CD4-positive, alpha-beta memory T cell (primary cell): ENCODE data around the gene ANKRD33B. TPM values are rescaled to one million over a fixed set of nuclear protein-coding genes. Genes with fewer than 3 reads are reported as not detected.

Experiments
- CTCF ChIA-PET: fragments of 350-600 bp; sonication (Branson Sonifier 250); formaldehyde crosslinking; loops from one replicate; lab custom pipeline; 2021; ENCODE audit warnings: inconsistent platforms; ENCODE audit not compliant: partially characterized antibody; lab: Charles Lee
- POLR2A ChIA-PET: fragments of 350-600 bp; sonication (Branson Sonifier 250); formaldehyde crosslinking; loops from one replicate; lab custom pipeline; 2021; ENCODE audit not compliant: partially characterized antibody; lab: Charles Lee
- DNase-seq, 5 donors: peaks; one replicate each; pipeline versions ENCODE4 v3.0.0 to v3.0.0-alpha.2; 2020 to 2022; ENCODE audit warnings: mixed read lengths in 1 of 5
- H3K27ac ChIP-seq: one replicate; pipeline ENCODE4 v1.7.0; 2013; ENCODE audit warnings: low read depth, low read length
- H3K27me3 ChIP-seq: 2 replicates; pipeline ENCODE4 v1.7.0; 2013; ENCODE audit warnings: mild to moderate bottlenecking, low read length, moderate library complexity; ENCODE audit not compliant: insufficient read depth
- H3K36me3 ChIP-seq: 2 replicates; pipeline ENCODE4 v1.7.0; 2013; ENCODE audit warnings: mild to moderate bottlenecking, low read length, moderate library complexity; ENCODE audit not compliant: insufficient read depth
- H3K4me1 ChIP-seq: 2 replicates; pipeline ENCODE4 v1.7.0; 2013; ENCODE audit warnings: mild to moderate bottlenecking, low read length, moderate library complexity; ENCODE audit not compliant: insufficient read depth
- H3K4me3 ChIP-seq, 2 donors: one replicate each; pipeline ENCODE4 v1.7.0; 2013; ENCODE audit warnings: low read length in 2 of 2, mild to moderate bottlenecking in 1 of 2
- H3K9me3 ChIP-seq, 2 donors: one replicate each; pipeline ENCODE4 v1.7.0; 2013; ENCODE audit warnings: low read length in 2 of 2, control low read depth in 1 of 2; ENCODE audit not compliant: control insufficient read depth in 1 of 2
- H3K27ac Mint-ChIP-seq, 7 donors: one replicate each; pipeline ENCODE4 v1.8.0; 2020 to 2021; ENCODE audit warnings: mixed read lengths in 7 of 7, mild to moderate bottlenecking in 6 of 7, inconsistent platforms in 3 of 7, moderate library complexity in 3 of 7
- H3K27me3 Mint-ChIP-seq, 2 donors: one replicate each; pipeline ENCODE4 v1.8.0; 2020 to 2021; ENCODE audit warnings: mixed read lengths in 2 of 2
- H3K36me3 Mint-ChIP-seq, 2 donors: one replicate each; pipeline ENCODE4 v1.8.0; 2020 to 2021; ENCODE audit warnings: mixed read lengths in 2 of 2, inconsistent platforms in 1 of 2, mild to moderate bottlenecking in 1 of 2
- H3K4me1 Mint-ChIP-seq, 4 donors: one replicate each; pipeline ENCODE4 v1.8.0; 2020 to 2021; ENCODE audit warnings: mixed read lengths in 4 of 4, mild to moderate bottlenecking in 1 of 4
- H3K4me3 Mint-ChIP-seq, 8 donors: one replicate each; pipeline ENCODE4 v1.8.0; 2020 to 2021; ENCODE audit warnings: mixed read lengths in 8 of 8, mild to moderate bottlenecking in 7 of 8, moderate library complexity in 6 of 8, inconsistent platforms in 3 of 8
- H3K9me3 Mint-ChIP-seq, 8 donors: one replicate each; pipeline ENCODE4 v1.8.0; 2020 to 2021; ENCODE audit warnings: mixed read lengths in 8 of 8, mild to moderate bottlenecking in 5 of 8, inconsistent platforms in 3 of 8, moderate library complexity in 1 of 8
- intact Hi-C: fragments of 100-400 bp; cut with micrococcal nuclease; formaldehyde crosslinking; loops from one replicate; pipeline ENCODE4 v1.15.1; 2023
- polyA plus RNA-seq, 2 donors: library from polyadenylated mRNA; unstranded; fragments of 300-500 nt; fragmentation: Illumina TruSeq; gene quantifications; one replicate each; pipeline ENCODE4 v1.2.3, GENCODE V29; 2021
- total RNA-seq, 2 experiments: library from RNA; stranded (reverse); gene quantifications; one replicate each; pipeline ENCODE4 v1.2.3, GENCODE V29; 2021

ANKRD33B gene
- total and polyA plus RNA-seq, 4 experiments from 2014 or later, result 0.05 to 2.3 (median 1.2) TPM

DNA sequence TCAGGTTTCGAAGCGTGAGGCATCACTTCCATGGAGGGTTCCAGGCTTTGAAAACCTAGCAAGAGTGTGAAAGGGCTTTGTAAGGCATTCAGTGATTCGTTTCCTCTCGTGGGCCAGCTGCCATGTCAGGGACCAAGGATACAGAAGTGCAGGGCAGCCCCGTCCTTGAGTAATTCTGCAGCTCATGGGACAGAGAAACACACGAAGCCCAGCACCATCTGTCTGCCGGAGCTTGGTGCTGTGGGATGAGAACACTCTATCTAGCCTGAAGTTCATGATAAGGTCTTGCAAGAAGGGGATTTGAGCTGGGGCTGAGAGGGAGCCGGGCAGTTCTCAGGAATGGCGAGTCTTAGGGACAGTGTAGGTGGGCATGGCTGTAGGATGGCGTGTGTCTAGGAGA is 55.8 kb downstream of the ANKRD33B start:
- intact Hi-C loops, result loop anchor here (10.0 kb wide), 1 partner anchor 1075 kb away; the partner anchor contains the start of gene SEMA5A
- DNase-seq, result no peak
- Histone ChIP-seq H3K27ac (no peak overlapping the region), H3K9me3 (no peaks in the 10 kb centered on the region), H3K4me1 (no peaks in the 10 kb centered on the region), H3K27me3 (no peaks in the 10 kb centered on the region), H3K4me3 (no peak overlapping the region), H3K36me3 (no peaks in the 10 kb centered on the region)
- Mint-ChIP-seq H3K9me3 (peaks cover 0 to 9% (median 0%) of the 10 kb centered on the region in 8 donors), H3K4me1 (peaks cover 1 to 8% (median 3%) of the 10 kb centered on the region in 4 donors), H3K27ac (no peak overlapping the region), H3K4me3 (no peak overlapping the region), H3K27me3 (no peaks in the 10 kb centered on the region), H3K36me3 (peaks cover 6 to 12% of the 10 kb centered on the region in 2 donors)
- ChIA-PET CTCF (interaction anchor here (1.5 to 1.9 kb wide), 3 partner anchors 8 to 336 kb away, joined by 4 to 11 read pairs (median 8); no protein-coding TSS in a partner anchor), POLR2A (no interaction called here)

DNA sequence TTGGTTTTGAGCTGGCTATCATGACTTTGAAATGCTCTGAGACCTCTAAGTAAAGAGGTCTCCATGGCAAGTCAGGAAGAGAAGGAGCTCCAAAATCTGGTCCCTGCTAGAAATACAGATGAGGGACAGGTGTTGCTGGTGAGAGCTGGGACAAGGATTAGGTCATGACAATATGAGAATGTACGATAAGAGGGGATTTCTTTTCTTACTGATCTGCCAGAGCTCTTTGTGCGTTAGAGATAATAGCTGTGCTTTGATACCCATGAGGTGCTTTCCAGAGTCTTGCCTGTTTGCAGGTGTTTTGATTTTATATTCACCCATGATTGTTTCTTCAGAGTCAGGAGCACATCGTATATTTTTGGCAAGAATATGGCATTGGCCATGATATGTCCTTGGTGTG is 56.5 kb downstream of the ANKRD33B start:
- ChIA-PET CTCF (interaction anchor here (1.0 to 1.9 kb wide), 3 partner anchors 168 to 336 kb away, joined by 3 to 11 read pairs (median 4); no protein-coding TSS in a partner anchor), POLR2A (no interaction called here)
- Mint-ChIP-seq H3K27ac (no peak overlapping the region), H3K27me3 (no peaks in the 10 kb centered on the region), H3K4me3 (no peak overlapping the region), H3K4me1 (peaks cover 1 to 8% (median 3%) of the 10 kb centered on the region in 4 donors), H3K36me3 (peaks cover 6 to 12% of the 10 kb centered on the region in 2 donors), H3K9me3 (peaks cover 0 to 9% (median 0%) of the 10 kb centered on the region in 8 donors)
- Histone ChIP-seq H3K27me3 (no peaks in the 10 kb centered on the region), H3K27ac (no peak overlapping the region), H3K4me1 (no peaks in the 10 kb centered on the region), H3K9me3 (no peaks in the 10 kb centered on the region), H3K36me3 (no peaks in the 10 kb centered on the region), H3K4me3 (no peak overlapping the region)
- intact Hi-C loops, result loop anchor here (10.0 kb wide), 1 partner anchor 1076 kb away; the partner anchor contains the start of gene SEMA5A
- DNase-seq, result no peak

DNA sequence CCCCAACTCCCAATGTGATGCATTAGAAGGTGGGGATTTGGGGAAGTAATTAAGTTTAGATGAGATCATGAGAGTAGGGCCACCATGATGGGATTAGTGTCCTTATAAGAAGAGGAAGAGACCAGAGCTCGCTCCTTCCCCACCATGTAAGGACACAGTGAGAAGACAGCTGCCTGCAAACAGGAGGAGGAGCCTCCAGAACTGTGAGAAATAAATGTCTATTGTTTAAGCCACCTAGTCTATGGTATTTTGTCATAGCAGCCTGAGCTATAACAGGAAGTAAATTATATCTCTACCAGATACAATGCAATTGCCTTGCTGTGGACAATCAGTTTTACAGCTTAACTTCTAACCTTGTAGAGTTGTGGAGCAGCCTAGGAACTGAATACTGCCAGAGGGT is 58.0 kb downstream of the ANKRD33B start:
- Mint-ChIP-seq H3K9me3 (peaks cover 0 to 9% (median 0%) of the 10 kb centered on the region in 8 donors), H3K27me3 (no peaks in the 10 kb centered on the region), H3K36me3 (peaks cover 6 to 12% of the 10 kb centered on the region in 2 donors), H3K27ac (peak overlapping the region in 2 of 7 donors; percentile 38 to 44), H3K4me1 (peaks cover 1 to 8% (median 3%) of the 10 kb centered on the region in 4 donors), H3K4me3 (no peak overlapping the region)
- H3K4me3 ChIP-seq, result no peak overlapping the region
- intact Hi-C loops, result loop anchor here (10.0 kb wide), 1 partner anchor 1077 kb away; the partner anchor contains the start of gene SEMA5A
- DNase-seq, result no peak
- H3K27ac ChIP-seq, result no peak overlapping the region
- no peaks in the 10 kb centered on the region for H3K9me3 ChIP-seq
- no peaks in the 10 kb centered on the region for H3K27me3 ChIP-seq
- ChIA-PET POLR2A (no interaction called here), CTCF (interaction anchor here (1.7 kb wide), 1 partner anchor 168 kb away, joined by 5 read pairs; no protein-coding TSS in a partner anchor)
- H3K4me1 ChIP-seq, result no peaks in the 10 kb centered on the region
- no peaks in the 10 kb centered on the region for H3K36me3 ChIP-seq

- POLR2A ChIA-PET, result interaction anchor here (1.6 kb wide), 1 partner anchor 170 kb away, joined by 6 read pairs; no protein-coding TSS in a partner anchor
- CTCF ChIA-PET, result interaction anchor here (1.7 to 7.4 kb wide), 2 partner anchors 169 kb away, joined by 5 to 188 read pairs; no protein-coding TSS in a partner anchor
Observed at GRCh38 chr5:10622810-10623209, 58.9 kb downstream of the ANKRD33B start.

GRCh38 chr5:10623305-10623910 is 59.5 kb downstream of the ANKRD33B start:
- no peak for DNase-seq
- no peak overlapping the region for H3K4me3 ChIP-seq
- no peaks in the 10 kb centered on the region for H3K36me3 ChIP-seq
- Mint-ChIP-seq H3K27ac (no peak overlapping the region), H3K27me3 (no peaks in the 10 kb centered on the region), H3K36me3 (peaks cover 6 to 12% of the 10 kb centered on the region in 2 donors), H3K9me3 (peaks cover 0 to 9% (median 0%) of the 10 kb centered on the region in 8 donors), H3K4me1 (peaks cover 8 to 21% (median 12%) of the 10 kb centered on the region in 4 donors), H3K4me3 (no peak overlapping the region)
- H3K9me3 ChIP-seq, result no peaks in the 10 kb centered on the region
- H3K4me1 ChIP-seq, result peaks cover 8% of the 10 kb centered on the region
- H3K27me3 ChIP-seq, result no peaks in the 10 kb centered on the region
- ChIA-PET POLR2A (interaction anchor here (1.6 kb wide), 1 partner anchor 171 kb away, joined by 6 read pairs; no protein-coding TSS in a partner anchor), CTCF (interaction anchor here (7.0 to 7.4 kb wide), 2 partner anchors 170 to 338 kb away, joined by 144 to 188 read pairs; no protein-coding TSS in a partner anchor)
- intact Hi-C loops, result loop anchor here (10.0 kb wide), 1 partner anchor 1079 kb away; the partner anchor contains the start of gene SEMA5A
- no peak overlapping the region for H3K27ac ChIP-seq

More at GRCh38 chr5:10622810-10623209, 58.9 kb downstream of the ANKRD33B start:
- no peaks in the 10 kb centered on the region for H3K36me3 ChIP-seq
- H3K27me3 Mint-ChIP-seq, result no peaks in the 10 kb centered on the region
- DNase-seq, result no peak
- no peak overlapping the region for H3K4me3 ChIP-seq
- H3K27me3 ChIP-seq, result no peaks in the 10 kb centered on the region
- H3K4me1 Mint-ChIP-seq, result peaks cover 7 to 18% (median 11%) of the 10 kb centered on the region in 4 donors
- H3K4me1 ChIP-seq, result peaks cover 8% of the 10 kb centered on the region
- no peak overlapping the region for H3K27ac Mint-ChIP-seq
- H3K9me3 Mint-ChIP-seq, result peaks cover 0 to 9% (median 0%) of the 10 kb centered on the region in 8 donors
- H3K9me3 ChIP-seq, result no peaks in the 10 kb centered on the region
- peaks cover 6 to 12% of the 10 kb centered on the region in 2 donors for H3K36me3 Mint-ChIP-seq
- H3K27ac ChIP-seq, result no peak overlapping the region
- H3K4me3 Mint-ChIP-seq, result no peak overlapping the region
- intact Hi-C loops, result loop anchor here (10.0 kb wide), 1 partner anchor 1078 kb away; the partner anchor contains the start of gene SEMA5A

GRCh38 chr5:10624206-10624605 is 60.3 kb downstream of the ANKRD33B start:
- Mint-ChIP-seq H3K4me1 (peaks cover 8 to 21% (median 12%) of the 10 kb centered on the region in 4 donors), H3K27ac (peak overlapping the region in 1 of 7 donors; percentile 62), H3K27me3 (no peaks in the 10 kb centered on the region), H3K36me3 (peaks cover 2 to 6% of the 10 kb centered on the region in 2 donors), H3K9me3 (peaks cover 0 to 9% (median 0%) of the 10 kb centered on the region in 8 donors), H3K4me3 (no peak overlapping the region)
- Histone ChIP-seq H3K4me3 (no peak overlapping the region), H3K9me3 (no peaks in the 10 kb centered on the region), H3K27me3 (no peaks in the 10 kb centered on the region), H3K27ac (no peak overlapping the region), H3K4me1 (peaks cover 8% of the 10 kb centered on the region), H3K36me3 (no peaks in the 10 kb centered on the region)
- intact Hi-C loops, result loop anchor here (10.0 kb wide), 1 partner anchor 1079 kb away; the partner anchor contains the start of gene SEMA5A
- no peak for DNase-seq
- ChIA-PET POLR2A (interaction anchor here (1.6 kb wide), 1 partner anchor 172 kb away, joined by 6 read pairs; no protein-coding TSS in a partner anchor), CTCF (interaction anchor here (1.7 to 7.4 kb wide), 3 partner anchors 12 to 339 kb away, joined by 4 to 188 read pairs (median 144); no protein-coding TSS in a partner anchor)
